GM12878 (cell line): Measurements from ENCODE around the gene PCSK5.

ENCODE experiments used
- ATF7 ChIP-seq: fragments of 450-650 bp; IDR thresholded peaks from 2 replicates; pipeline ENCODE4 v1.6.1; 2016; ENCODE audit warnings: low read depth, mild to moderate bottlenecking
- CTCF ChIP-seq, 3 experiments: IDR thresholded peaks in 2 of 3; conservative IDR thresholded peaks in 1 of 3; 2 replicates each; pipeline ENCODE4 v1.5.1; 2011; ENCODE audit warnings: low read depth in 3 of 3, low read length in 3 of 3, mild to moderate bottlenecking in 3 of 3, control low read depth in 2 of 3, moderate library complexity in 2 of 3, inconsistent platforms in 1 of 3, mixed read lengths in 1 of 3; ENCODE audit not compliant: control insufficient read depth in 2 of 3, insufficient read depth in 1 of 3; ENCODE audit errors: extremely low read depth in 1 of 3
- PKNOX1 ChIP-seq: fragments of 450-650 bp; IDR thresholded peaks from 2 replicates; pipeline ENCODE4 v1.6.1; 2016; ENCODE audit warnings: mild to moderate bottlenecking

- TF ChIP-seq ATF7 (no peak), CTCF (IDR thresholded peaks at IDR 0.05 in 2 of 3, conservative IDR thresholded peaks at IDR 0.05 in 1 of 3; ENCODE audit: control insufficient read depth in 2 of 3, extremely low read depth in 1 of 3, insufficient read depth in 1 of 3, low read depth in 3 of 3, low read length in 3 of 3) (no peak), PKNOX1 (no peak)
These were observed 95.0 kb downstream of the PCSK5 start for GRCh38 chr9:75985515-75985914.
